ENCODE data around the gene CEP192.
"Not testable (repeated sequence)": the region's sequence is repeated elsewhere in the genome, so short reads cannot be mapped to it uniquely, and the experiment has no call there.

CEP192 gene

GRCh38 chr18:13095466-13095865 lies 104.3 kb downstream of the CEP192 start:
- no peak for TF ChIP-seq REST (IDR thresholded peaks at IDR 0.05; ENCODE audit: insufficient replicate concordance, low read depth)
- TF ChIP-seq SPI1 (IDR thresholded peaks at IDR 0.05; ENCODE audit: borderline replicate concordance, low read depth) = no peak
- TF ChIP-seq, protein P1, sequence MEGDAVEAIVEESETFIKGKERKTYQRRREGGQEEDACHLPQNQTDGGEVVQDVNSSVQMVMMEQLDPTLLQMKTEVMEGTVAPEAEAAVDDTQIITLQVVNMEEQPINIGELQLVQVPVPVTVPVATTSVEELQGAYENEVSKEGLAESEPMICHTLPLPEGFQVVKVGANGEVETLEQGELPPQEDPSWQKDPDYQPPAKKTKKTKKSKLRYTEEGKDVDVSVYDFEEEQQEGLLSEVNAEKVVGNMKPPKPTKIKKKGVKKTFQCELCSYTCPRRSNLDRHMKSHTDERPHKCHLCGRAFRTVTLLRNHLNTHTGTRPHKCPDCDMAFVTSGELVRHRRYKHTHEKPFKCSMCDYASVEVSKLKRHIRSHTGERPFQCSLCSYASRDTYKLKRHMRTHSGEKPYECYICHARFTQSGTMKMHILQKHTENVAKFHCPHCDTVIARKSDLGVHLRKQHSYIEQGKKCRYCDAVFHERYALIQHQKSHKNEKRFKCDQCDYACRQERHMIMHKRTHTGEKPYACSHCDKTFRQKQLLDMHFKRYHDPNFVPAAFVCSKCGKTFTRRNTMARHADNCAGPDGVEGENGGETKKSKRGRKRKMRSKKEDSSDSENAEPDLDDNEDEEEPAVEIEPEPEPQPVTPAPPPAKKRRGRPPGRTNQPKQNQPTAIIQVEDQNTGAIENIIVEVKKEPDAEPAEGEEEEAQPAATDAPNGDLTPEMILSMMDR (IDR thresholded peaks at IDR 0.05; ENCODE audit: insufficient read depth, low read length) = no peak
- no peak for TF ChIP-seq GABPA (IDR thresholded peaks at IDR 0.05; ENCODE audit: low read depth)
- no peak for TF ChIP-seq POLR2AphosphoS5 (IDR thresholded peaks at IDR 0.05; ENCODE audit: low read depth)
- Histone ChIP-seq H3K4me3 (replicated peaks; ENCODE audit: insufficient read depth, low read length) (no peak overlapping the region), H3K27me3 (ENCODE audit: insufficient read depth, poor library complexity, severe bottlenecking) (no peaks in the 10 kb centered on the region), H3K27ac (replicated peaks) (no peak overlapping the region)
- no peak for DNase-seq (ENCODE audit: low read depth in 1 of 2, low spot score in 1 of 2)

DNA sequence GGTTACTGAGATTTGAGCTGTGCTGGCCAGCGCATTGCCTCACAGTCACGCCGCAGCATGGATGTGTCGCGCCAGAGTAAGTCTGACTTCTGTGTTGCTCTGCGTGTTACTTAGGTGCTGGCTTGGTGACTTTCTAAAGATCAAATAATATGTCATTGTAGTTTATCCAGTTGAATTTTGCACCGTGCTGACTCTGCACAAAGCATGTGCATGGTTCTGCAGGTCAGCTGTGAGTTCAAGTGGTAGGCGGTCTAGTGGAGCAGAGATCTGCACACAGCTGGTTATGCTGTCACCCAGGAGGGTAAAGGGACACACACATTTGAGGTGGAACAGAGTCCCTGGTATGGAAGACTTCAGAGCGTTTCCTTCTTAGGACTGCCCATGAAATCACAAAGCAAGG lies 105.1 kb downstream of the CEP192 start:
- DNase-seq (ENCODE audit: low read depth in 1 of 2, low spot score in 1 of 2) = no peak
- Histone ChIP-seq H3K27ac (replicated peaks) (no peak overlapping the region), H3K4me3 (replicated peaks; ENCODE audit: insufficient read depth, low read length) (no peak overlapping the region), H3K27me3 (ENCODE audit: insufficient read depth, poor library complexity, severe bottlenecking) (no peaks in the 10 kb centered on the region)
- TF ChIP-seq, protein P1 (IDR thresholded peaks at IDR 0.05; ENCODE audit: insufficient read depth, low read length) = no peak
- no peak for TF ChIP-seq GABPA (IDR thresholded peaks at IDR 0.05; ENCODE audit: low read depth)
- no peak for TF ChIP-seq REST (IDR thresholded peaks at IDR 0.05; ENCODE audit: insufficient replicate concordance, low read depth)
- no peak for TF ChIP-seq POLR2AphosphoS5 (IDR thresholded peaks at IDR 0.05; ENCODE audit: low read depth)
- no peak for TF ChIP-seq SPI1 (IDR thresholded peaks at IDR 0.05; ENCODE audit: borderline replicate concordance, low read depth)

- no peak for DNase-seq (ENCODE audit: low read depth in 1 of 2, low spot score in 1 of 2)
- no peak overlapping the region for H3K27ac ChIP-seq (replicated peaks)
- H3K4me3 ChIP-seq (replicated peaks; ENCODE audit: insufficient read depth, low read length) = no peak overlapping the region
- H3K27me3 ChIP-seq (ENCODE audit: insufficient read depth, poor library complexity, severe bottlenecking) = no peaks in the 10 kb centered on the region
- TF ChIP-seq, protein P1 (IDR thresholded peaks at IDR 0.05; ENCODE audit: insufficient read depth, low read length) = no peak
- TF ChIP-seq POLR2AphosphoS5 (IDR thresholded peaks at IDR 0.05; ENCODE audit: low read depth) = no peak
- no peak for TF ChIP-seq GABPA (IDR thresholded peaks at IDR 0.05; ENCODE audit: low read depth)
- TF ChIP-seq SPI1 (IDR thresholded peaks at IDR 0.05; ENCODE audit: borderline replicate concordance, low read depth) = no peak
- TF ChIP-seq REST (IDR thresholded peaks at IDR 0.05; ENCODE audit: insufficient replicate concordance, low read depth) = no peak
Measured at GRCh38 chr18:13096719-13097118, 105.6 kb downstream of the CEP192 start.

DNA sequence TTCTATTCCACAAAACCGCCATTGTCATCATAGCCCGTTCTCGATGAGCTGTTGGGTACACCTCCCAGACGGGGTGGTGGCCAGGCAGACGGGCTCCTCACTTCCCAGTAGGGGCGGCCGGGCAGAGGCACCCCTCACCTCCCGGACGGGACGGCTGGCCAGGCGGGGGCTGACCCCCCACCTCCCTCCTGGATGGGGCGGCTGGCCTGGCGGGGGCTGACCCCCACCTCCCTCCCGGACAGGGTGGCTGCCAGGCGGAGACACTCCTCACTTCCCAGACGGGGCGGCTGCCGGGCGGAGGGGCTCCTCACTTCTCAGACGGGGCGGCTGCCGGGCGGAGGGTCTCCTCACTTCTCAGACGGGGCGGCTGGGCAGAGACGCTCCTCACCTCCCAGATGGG lies 106.9 kb downstream of the CEP192 start:
- H3K27ac ChIP-seq (replicated peaks); DNase-seq (ENCODE audit: low read depth in 1 of 2, low spot score in 1 of 2); H3K4me3 ChIP-seq (replicated peaks; ENCODE audit: insufficient read depth, low read length); H3K27me3 ChIP-seq (ENCODE audit: insufficient read depth, poor library complexity, severe bottlenecking): not testable (repeated sequence)

Measured in HL-60 (cell line).